GM18499 (cell line): ENCODE data around the gene NKD2.

Experiments used
- ATAC-seq: cut with Tn5 transposase; IDR thresholded peaks from one replicate; pipeline ENCODE4 v1.9.1; 2021; ENCODE audit warnings: moderate number of reproducible peaks; ENCODE audit not compliant: insufficient read depth, unreplicated experiment

Gene NKD2

DNA sequence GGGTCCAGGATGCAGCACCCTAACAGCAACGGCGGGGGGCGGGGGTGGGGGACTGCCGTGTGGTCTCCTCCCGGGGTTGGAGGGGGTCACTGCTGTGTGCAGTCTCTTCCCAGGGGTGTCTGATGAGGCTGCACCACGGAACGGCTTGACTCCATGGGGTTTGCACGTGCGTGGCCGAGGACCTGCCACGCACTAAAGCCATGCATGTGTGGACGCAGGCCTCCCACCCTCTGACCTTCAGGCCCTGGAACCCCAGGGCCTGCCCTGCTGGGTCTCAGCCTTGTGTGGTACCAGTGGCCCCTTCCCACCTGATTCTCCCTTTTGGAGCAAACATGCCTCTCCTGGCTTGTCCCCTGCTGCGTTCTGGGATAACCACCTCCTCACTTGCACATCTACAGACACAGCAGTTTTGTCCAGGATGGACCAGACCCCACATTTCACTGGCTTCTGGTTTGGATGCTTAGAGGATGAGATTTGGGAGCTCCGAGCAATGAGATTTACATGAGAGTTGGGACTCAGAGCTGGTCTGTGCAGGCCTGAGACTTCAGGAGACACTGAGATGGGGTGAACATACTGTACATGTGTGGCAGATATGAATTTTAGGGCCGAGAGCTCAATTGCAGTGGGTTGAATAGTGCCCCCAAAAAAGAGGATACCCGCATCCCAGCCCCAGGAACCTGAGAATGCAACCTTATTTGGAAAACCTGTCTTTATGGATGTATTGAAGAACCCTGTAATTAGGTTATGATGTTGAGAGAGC is 57.5 kb downstream of the NKD2 start:
- no peak for ATAC-seq

DNA sequence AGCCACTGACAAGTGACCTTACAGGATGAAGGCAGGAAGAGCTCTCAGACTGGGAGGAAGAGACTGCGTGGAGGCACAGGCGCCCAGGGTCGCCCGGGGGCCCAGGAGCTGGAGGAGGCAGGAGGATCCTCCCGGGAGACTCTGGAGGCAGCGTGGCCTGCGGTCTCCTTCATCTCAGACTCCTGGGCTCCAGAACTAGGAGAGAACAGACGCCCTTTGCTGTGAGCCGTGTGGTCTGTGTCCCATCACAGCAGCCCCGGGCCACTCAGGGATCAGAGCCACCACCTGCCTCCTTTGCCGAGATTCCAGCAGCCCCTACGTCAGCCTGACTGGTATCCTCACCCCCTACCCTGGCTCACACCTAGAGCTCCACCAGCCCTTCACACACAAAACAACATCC is 58.1 kb downstream of the NKD2 start:
- no peak for ATAC-seq

GRCh38 chr5:1067141-1068121 is 58.8 kb downstream of the NKD2 start:
- no peak for ATAC-seq

DNA sequence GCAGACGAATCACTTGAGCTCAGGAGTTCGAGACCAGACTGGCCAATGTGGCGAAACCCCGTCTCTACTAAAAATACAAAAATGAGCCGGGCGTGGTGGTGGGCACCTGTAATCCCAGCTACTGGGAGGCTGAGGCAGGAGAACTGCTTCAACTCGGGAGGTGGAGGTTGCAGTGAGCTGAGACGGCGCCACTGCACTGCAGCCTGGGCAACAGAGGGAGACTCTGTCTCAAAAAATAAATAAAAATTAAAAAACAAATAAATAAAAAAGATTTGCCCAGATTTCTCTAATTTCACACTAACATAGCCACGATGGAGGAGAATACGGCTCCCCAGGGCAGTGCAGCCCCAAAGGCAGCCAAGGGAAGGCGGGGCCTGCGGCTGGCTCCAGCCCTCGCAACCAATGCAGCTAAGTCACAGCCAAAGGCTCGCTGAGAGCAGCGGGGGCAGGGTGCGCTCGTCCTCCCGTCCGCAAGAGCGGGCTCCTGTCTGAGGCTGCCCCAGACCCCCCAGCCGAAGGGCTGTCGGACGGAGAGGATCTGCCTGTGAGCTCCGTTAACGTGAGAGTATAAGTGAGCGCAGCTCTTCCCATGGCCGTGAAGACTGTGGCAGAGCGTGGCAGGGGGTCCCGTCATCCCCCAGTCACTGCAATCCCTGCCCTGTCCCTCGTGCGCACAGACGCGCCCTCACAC is 59.7 kb downstream of the NKD2 start:
- no peak for ATAC-seq

DNA sequence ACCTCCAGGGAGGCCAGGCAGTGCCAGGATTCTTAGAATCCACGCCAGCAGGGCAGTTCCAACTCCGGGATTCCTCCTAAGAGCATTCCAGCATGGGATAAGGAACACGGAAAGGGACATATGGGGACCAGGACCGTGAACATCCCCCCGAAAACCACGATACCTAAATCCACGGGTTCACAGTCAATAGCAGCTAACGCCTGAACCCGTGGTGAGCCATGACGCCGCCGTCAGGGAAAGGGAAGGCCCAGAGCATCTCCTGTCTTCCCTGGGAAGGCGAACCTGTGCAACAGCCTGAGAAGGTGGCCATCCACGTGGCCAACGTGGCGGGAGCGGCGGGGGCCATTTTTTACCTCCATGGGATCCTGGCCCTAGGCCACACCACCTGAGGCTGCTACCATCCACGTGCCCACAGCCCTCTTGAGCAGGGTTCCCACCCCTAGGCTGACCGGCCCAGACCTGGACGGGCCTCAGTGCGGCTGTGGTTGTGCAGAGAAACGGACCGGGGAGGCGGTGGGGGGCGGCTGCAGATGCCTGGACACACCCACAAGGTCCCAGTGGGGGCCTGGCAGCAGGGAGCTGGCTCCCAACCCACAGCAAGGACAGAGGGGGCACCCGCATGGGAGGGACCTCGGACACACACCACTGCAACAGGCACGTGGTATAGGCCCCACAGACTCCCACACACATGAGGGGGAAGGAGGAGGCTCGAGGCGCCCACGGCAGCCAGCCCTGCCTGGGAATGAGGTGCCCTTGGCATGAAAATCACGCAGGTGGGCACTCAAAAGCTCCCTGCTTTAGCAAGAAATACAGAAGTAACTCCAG is 60.5 kb downstream of the NKD2 start:
- ATAC-seq = no peak

- ATAC-seq = no peak
Observed at GRCh38 chr5:1069720-1070088, 61.1 kb downstream of the NKD2 start.

DNA sequence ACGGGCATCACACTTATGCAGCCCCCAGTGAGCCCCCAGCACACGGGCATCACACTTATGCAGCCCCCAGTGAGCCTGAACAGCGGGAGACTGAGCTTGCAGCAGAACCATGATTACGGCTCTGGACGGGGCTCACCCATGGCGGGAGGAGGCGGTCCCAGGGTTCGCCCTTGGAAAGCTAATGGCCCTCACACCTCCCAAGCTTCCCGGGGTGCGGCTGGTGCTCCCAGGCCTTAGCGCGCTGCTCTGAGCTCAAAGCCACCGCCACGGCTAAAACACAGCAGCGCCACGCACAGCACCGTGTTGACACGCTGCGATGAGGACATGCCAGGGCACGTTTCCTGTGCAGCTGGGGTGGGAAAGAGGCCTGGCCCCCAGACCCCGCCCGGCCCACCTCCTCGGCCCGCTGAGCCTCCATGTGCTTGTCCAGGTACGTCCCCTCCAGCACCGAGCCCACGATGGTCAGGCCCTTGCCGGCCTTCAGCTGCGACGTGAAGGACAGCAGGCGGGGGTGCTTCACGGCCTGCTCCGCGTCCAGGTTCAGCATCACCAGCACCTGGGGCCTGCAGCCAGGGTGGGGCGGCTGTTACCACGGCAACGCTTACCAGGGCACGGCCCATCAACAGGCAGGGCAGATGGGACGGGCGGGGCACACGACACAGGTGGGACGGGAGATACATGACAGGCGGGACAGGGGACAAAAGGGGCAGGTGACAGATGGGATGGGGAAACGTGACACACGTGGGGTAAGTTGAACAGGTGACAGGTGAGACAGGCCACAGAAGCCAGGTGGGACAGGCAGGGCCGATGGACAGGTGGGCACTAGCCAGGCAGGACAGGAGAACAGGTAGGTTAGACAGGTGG is 64.9 kb downstream of the NKD2 start:
- no peak for ATAC-seq

GRCh38 chr5:1074226-1074625 is 65.6 kb downstream of the NKD2 start:
- no peak for ATAC-seq

GRCh38 chr5:1074816-1075554 is 66.4 kb downstream of the NKD2 start:
- ATAC-seq = no peak

DNA sequence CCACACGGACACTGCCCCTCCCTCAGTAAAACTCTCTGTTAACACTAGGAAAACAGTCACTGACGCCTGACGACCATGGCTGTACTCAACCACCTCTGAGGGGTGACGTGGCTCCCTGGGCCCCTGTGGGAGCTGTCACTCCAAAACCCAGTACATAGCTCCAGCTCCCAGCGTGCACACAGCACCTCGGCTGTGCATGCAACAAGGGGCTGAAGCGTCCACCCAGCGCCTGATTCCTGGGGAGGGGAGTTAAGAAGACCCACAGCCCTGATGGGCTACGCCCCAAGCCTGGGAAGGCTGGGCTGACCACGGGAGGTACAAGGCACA is 66.9 kb downstream of the NKD2 start:
- ATAC-seq = no peak

DNA sequence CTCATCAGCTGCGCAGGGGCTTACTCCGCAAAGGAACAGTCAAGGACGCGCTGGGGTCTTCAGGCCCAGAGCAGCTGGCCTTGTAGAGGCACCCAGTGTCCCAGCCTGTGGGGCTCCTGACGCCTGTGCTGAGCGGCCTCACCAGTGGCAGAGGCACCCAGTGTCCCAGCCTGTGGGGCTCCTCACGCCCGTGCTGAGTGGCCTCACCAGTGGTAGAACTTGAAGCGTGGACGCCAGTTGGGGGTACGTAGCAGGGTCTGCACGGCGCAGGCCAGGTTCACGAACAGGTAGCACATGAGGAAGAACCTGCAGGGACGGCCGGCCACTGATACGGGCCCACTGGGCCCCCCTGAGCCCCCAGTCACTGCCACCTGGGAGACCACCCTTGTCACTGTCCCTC is 67.3 kb downstream of the NKD2 start:
- ATAC-seq = no peak

DNA sequence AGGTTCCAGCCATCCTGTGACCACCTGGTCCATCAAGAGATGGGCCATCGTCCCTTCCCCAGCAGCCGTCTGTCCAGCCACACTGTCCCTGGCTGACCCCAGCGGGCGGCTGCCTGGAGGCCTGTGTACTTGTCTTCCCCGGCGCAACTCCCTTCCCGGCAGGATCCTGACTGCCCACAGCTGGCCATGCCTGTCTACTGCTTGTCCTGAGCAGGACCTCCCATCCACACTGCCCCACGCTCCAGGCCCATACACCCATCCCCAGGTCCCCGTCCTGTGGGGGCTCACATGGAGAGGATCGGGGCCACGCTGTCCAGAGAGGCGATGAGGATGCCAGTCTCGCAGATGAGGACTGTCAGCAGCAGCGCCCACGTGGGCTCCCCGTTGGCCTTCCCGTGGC is 67.8 kb downstream of the NKD2 start:
- no peak for ATAC-seq

DNA sequence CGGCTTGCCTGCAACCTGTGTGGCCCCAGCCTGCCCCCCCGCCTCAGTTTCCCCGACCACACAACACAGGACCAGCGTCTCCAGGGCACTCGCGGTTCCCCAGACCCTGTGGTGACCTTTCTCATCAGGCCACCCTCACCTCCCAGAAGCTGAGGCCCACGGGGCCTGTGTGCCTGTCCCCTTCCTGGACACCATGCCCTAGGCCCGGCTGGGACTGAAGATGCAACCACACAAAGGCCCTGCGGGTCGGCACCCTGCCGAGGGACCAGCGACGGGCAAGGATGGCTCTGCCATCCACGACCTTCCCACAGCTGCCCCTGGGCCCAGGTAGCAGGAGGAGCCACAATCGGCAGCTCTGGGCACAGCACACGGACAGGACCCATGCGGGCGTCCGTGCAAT is 68.4 kb downstream of the NKD2 start:
- ATAC-seq = no peak

DNA sequence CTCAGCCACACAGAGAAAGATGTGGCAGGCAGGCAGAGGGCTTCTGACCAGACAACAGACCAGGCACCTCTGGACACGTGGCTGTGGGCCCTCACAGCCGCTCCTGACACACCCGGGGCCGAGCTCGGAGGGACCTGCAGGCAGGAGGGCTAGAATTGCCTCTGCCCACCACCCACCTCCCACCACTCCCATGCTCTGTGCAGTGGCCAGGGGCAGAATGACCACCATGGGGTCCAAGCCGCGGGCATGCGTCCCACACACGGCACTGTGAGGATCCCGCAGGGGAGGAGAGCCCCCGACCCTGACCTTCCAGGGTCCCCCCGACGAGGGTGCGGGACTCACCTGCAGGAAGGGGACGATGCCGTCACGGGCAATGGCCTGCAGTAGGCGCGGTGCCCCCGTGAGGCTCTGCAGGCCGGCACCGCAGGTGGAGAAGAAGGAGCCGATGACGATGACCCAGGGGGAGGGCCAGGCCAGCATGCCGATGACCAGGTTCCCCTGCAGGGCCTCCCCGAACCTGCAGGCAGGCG is 69.0 kb downstream of the NKD2 start:
- no peak for ATAC-seq

- ATAC-seq = no peak
Observed at GRCh38 chr5:1078206-1078605, 69.6 kb downstream of the NKD2 start.

DNA sequence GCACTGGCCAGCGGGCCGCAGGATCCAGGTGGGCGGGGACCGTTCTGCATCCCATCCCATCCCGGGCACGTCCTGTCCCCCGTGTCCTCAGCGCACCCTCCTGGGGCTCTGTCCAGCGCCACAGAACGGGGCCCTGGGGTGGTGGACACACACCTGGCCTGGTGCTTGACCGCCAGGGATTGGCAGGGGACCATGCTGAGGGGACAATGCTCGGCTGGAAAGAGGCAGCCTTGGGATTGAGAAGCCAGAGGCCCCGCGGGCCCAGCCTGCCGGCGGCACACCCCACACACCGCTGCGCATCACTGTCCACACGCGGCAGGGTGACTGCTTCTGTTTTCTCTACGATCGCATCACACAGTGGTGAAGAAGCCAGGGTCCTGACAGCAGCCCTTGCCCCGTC is 70.2 kb downstream of the NKD2 start:
- no peak for ATAC-seq

DNA sequence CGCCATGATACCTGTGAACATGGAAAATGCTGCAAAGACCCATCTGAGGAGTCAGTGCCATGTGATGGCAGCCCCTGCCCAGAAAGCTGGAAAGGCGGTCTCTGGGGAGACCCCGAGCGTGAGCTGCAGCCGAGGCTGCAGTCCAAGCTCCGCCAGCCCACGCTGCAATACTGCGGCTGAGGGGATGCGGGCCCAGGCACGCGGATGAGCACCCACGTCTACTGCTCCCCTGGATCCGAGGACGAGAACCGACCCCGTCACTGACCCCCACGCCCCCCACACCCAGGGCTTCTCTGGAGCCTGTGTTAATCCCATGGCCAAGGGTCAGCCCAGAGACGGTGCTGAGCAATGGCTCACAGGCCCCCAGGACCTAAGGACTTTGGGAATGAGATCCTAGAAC is 70.9 kb downstream of the NKD2 start:
- ATAC-seq = no peak

DNA sequence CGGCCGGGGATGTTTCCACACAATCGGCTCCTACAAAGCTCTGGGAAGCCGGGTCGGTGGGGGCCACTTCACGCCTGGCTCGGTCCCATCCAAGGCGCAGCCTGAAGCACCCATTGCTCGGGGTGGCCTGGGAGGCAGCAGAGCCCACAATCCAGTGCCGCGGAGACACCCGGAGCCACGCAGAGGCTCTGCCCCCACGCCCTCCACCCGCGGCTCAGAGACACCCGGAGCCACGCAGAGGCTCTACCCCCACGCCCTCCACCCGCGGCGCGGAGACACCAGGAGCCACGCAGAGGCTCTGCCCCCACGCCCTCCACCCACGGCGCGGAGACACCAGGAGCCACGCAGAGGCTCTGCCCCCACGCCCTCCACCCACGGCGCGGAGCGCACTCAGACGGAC is 71.4 kb downstream of the NKD2 start:
- ATAC-seq = no peak
